ENCODE results near the gene LRP3.

LRP3 gene

GRCh38 chr19:33239223-33239975, 45.3 kb downstream of the LRP3 start:
- no peak for DNase-seq (ENCODE audit: extremely low spot score)
- TF ChIP-seq CTCF (IDR thresholded peaks at IDR 0.05; ENCODE audit: control extremely low read depth, extremely low read depth, low read depth, missing control alignments), result no peak
- CTCF ChIA-PET, result interaction anchor here (5.1 to 7.9 kb wide), 2 partner anchors 166 to 170 kb away, joined by 18 to 93 read pairs; no protein-coding TSS in a partner anchor
- POLR2A ChIA-PET, result no interaction called here

GRCh38 chr19:33240181-33240771, 46.1 kb downstream of the LRP3 start:
- ChIA-PET CTCF (interaction anchor here (2.3 to 7.9 kb wide), 3 partner anchors 158 to 169 kb away, joined by 5 to 93 read pairs (median 18); no protein-coding TSS in a partner anchor), POLR2A (no interaction called here)
- no peak for DNase-seq (ENCODE audit: extremely low spot score)
- TF ChIP-seq CTCF (IDR thresholded peaks at IDR 0.05; ENCODE audit: control extremely low read depth, extremely low read depth, low read depth, missing control alignments), result no peak

GRCh38 chr19:33241091-33241529, 47.0 kb downstream of the LRP3 start:
- TF ChIP-seq CTCF (IDR thresholded peaks at IDR 0.05; ENCODE audit: control extremely low read depth, extremely low read depth, low read depth, missing control alignments), result no peak
- ChIA-PET CTCF (interaction anchor here (0.6 to 7.9 kb wide), 6 partner anchors 14 to 173 kb away, joined by 3 to 93 read pairs (median 4); no protein-coding TSS in a partner anchor), POLR2A (no interaction called here)
- DNase-seq (ENCODE audit: extremely low spot score), result no peak

- no peak for DNase-seq (ENCODE audit: extremely low spot score)
- TF ChIP-seq CTCF (IDR thresholded peaks at IDR 0.05; ENCODE audit: control extremely low read depth, extremely low read depth, low read depth, missing control alignments), result peak; percentile 46
- POLR2A ChIA-PET, result no interaction called here
- CTCF ChIA-PET, result interaction anchor here (0.6 to 7.9 kb wide), 7 partner anchors 14 to 167 kb away, joined by 3 to 93 read pairs (median 5); no protein-coding TSS in a partner anchor
Measured at GRCh38 chr19:33241530-33242101, 47.5 kb downstream of the LRP3 start.

GRCh38 chr19:33242131-33242530, 48.0 kb downstream of the LRP3 start:
- DNase-seq (ENCODE audit: extremely low spot score), result no peak
- CTCF ChIA-PET, result interaction anchor here (0.8 to 5.1 kb wide), 6 partner anchors 16 to 167 kb away, joined by 3 to 30 read pairs (median 4); no protein-coding TSS in a partner anchor
- POLR2A ChIA-PET, result no interaction called here
- TF ChIP-seq CTCF (IDR thresholded peaks at IDR 0.05; ENCODE audit: control extremely low read depth, extremely low read depth, low read depth, missing control alignments), result no peak

GRCh38 chr19:33242911-33243310, 48.8 kb downstream of the LRP3 start:
- no peak for TF ChIP-seq CTCF (IDR thresholded peaks at IDR 0.05; ENCODE audit: control extremely low read depth, extremely low read depth, low read depth, missing control alignments)
- DNase-seq (ENCODE audit: extremely low spot score), result no peak
- ChIA-PET POLR2A (no interaction called here), CTCF (interaction anchor here (0.8 to 5.1 kb wide), 5 partner anchors 155 to 173 kb away, joined by 3 to 30 read pairs (median 6); no protein-coding TSS in a partner anchor)

Data from GM10248 (cell line).